ENCODE results near the gene TOP2B.

The TOP2B gene

DNA sequence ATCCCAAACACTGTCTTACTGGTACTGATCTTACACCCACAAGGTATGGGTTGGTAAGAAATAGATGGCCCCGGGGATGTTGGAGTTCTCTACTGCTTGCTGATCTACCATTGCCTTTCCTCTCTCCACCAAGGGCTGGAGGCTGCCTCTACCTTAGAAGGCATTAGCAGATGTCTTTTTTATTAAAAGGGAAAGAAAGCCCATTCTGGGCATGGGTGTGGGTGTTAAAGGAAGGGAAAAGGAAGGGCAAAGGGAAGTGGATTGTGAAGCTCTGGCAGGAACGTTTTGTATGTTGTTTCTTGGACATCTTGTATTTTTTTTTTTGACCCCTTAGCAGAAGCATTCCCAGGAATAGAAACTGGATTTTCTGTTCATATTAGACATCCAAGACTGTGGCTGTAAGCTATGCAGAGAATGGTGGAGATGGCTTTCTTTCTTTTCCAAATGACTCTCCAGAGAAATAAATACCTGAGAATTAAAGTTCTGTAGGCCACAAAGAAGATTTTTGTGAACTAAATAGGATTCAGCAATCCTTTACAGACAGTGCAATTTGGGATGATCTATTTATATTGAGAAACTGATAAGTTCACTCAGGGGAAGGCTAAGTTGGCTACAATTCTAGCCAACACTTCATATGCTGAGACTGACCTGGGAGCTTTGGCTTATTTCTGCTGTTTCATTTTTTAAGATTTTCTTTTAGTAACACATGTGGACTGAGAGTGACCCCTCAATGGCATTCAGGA lies 108.8 kb downstream of the TOP2B start:
- no peak for DNase-seq

- DNase-seq, result no peak
Measured at GRCh38 chr3:25554376-25554775, 110.3 kb downstream of the TOP2B start.

GRCh38 chr3:25552251-25552650 lies 112.5 kb downstream of the TOP2B start:
- no peak for DNase-seq

DNA sequence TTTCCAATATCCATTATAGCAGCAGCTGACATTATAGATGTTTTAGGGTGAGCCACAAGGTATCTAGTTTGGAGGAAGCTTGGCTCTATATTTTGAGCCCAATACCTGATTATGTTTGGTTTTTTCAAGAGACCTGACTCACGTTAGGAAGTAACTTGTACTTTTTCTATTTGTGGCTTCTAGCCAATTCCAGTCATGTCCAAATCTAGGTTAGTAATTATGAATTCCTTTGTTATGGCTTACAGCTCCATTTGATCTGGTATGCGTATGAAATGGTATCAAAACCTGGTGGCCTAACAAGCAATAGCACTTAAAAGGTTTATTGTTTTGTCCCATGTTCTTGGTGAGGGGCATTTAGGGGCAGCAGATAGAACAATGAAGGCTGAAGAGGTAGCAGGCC lies 115.9 kb downstream of the TOP2B start:
- DNase-seq, result no peak

- no peak for DNase-seq
Measured at GRCh38 chr3:25547943-25548674, 116.6 kb downstream of the TOP2B start.
